ENCODE results near the gene RHOT2. TPM values are rescaled to one million over a fixed set of nuclear protein-coding genes. Genes with fewer than 3 reads are reported as not detected.
A peak's percentile ranks its signal among the peaks of the same experiment; 100 is the strongest.
"Not testable (repeated sequence)": the region's sequence is repeated elsewhere in the genome, so short reads cannot be mapped to it uniquely, and the experiment has no call there.

Gene RHOT2
- polyA plus RNA-seq, 1 donor = 105 TPM

- Histone ChIP-seq H3K27ac (ENCODE audit: low read length) (no peak overlapping the region), H3K4me1 (ENCODE audit: control insufficient read depth, insufficient read depth, low read length) (peaks cover 32% of the 10 kb centered on the region), H3K9me3 (ENCODE audit: control insufficient read depth, low read depth, low read length) (peaks cover 12% of the 10 kb centered on the region), H3K36me3 (ENCODE audit: control insufficient read depth, insufficient read depth, low read length) (peaks cover 38% of the 10 kb centered on the region), H3K27me3 (ENCODE audit: control insufficient read depth, insufficient read depth, low read length) (no peaks in the 10 kb centered on the region), H3K4me3 (ENCODE audit: low read length) (peak overlapping the region; percentile 60)
- no peak for DNase-seq
- WGBS (ENCODE audit: insufficient coverage, low lambda C conversion rate) = no CpG with 5 or more reads among the region's 57 CpGs
Measured at GRCh38 chr16:683396-684070, 15.6 kb downstream of the RHOT2 start.

- peak within 1 kb of the TSS; percentile 47 for H3K27ac ChIP-seq (ENCODE audit: low read length)
- H3K4me1 ChIP-seq (ENCODE audit: control insufficient read depth, insufficient read depth, low read length) = peaks cover 32% of the 10 kb centered on the region
- peaks cover 38% of the 10 kb centered on the region for H3K36me3 ChIP-seq (ENCODE audit: control insufficient read depth, insufficient read depth, low read length)
- WGBS (ENCODE audit: insufficient coverage, low lambda C conversion rate) = no CpG with 5 or more reads among the region's 91 CpGs
- peak; percentile 95 to 96 for DNase-seq
- H3K9me3 ChIP-seq (ENCODE audit: control insufficient read depth, low read depth, low read length) = peaks cover 12% of the 10 kb centered on the region
- H3K27me3 ChIP-seq (ENCODE audit: control insufficient read depth, insufficient read depth, low read length) = no peaks in the 10 kb centered on the region
- peak within 1 kb of the TSS; percentile 60 for H3K4me3 ChIP-seq (ENCODE audit: low read length)
Measured at GRCh38 chr16:684071-684794, 16.3 kb downstream of the RHOT2 start, which contains the start of gene JMJD8. Gene JMJD8 (minus strand): TSS chr16:684334. CDS start chr16:684319, 15 bp downstream.

- peaks cover 38% of the 10 kb centered on the region for H3K36me3 ChIP-seq (ENCODE audit: control insufficient read depth, insufficient read depth, low read length)
- no peak for DNase-seq
- no peak overlapping the region for H3K4me3 ChIP-seq (ENCODE audit: low read length)
- H3K27ac ChIP-seq (ENCODE audit: low read length) = no peak overlapping the region
- no peaks in the 10 kb centered on the region for H3K27me3 ChIP-seq (ENCODE audit: control insufficient read depth, insufficient read depth, low read length)
- peaks cover 37% of the 10 kb centered on the region for H3K4me1 ChIP-seq (ENCODE audit: control insufficient read depth, insufficient read depth, low read length)
- H3K9me3 ChIP-seq (ENCODE audit: control insufficient read depth, low read depth, low read length) = peaks cover 12% of the 10 kb centered on the region
- WGBS (ENCODE audit: insufficient coverage, low lambda C conversion rate) = no CpG with 5 or more reads among the region's 61 CpGs
Measured at GRCh38 chr16:684961-685696, 17.2 kb downstream of the RHOT2 start.

- no CpG with 5 or more reads among the region's 10 CpGs for WGBS (ENCODE audit: insufficient coverage, low lambda C conversion rate)
- Histone ChIP-seq H3K27me3 (ENCODE audit: control insufficient read depth, insufficient read depth, low read length) (peaks cover under 1% of the 10 kb centered on the region), H3K9me3 (ENCODE audit: control insufficient read depth, low read depth, low read length) (peaks cover 12% of the 10 kb centered on the region), H3K27ac (ENCODE audit: low read length) (no peak overlapping the region), H3K36me3 (ENCODE audit: control insufficient read depth, insufficient read depth, low read length) (peaks cover 38% of the 10 kb centered on the region), H3K4me3 (ENCODE audit: low read length) (no peak overlapping the region), H3K4me1 (ENCODE audit: control insufficient read depth, insufficient read depth, low read length) (peaks cover 36% of the 10 kb centered on the region)
- no peak for DNase-seq
Measured at GRCh38 chr16:685967-686366, 18.0 kb downstream of the RHOT2 start.

GRCh38 chr16:686459-687260 lies 18.7 kb downstream of the RHOT2 start:
- H3K9me3 ChIP-seq (ENCODE audit: control insufficient read depth, low read depth, low read length) = peaks cover 12% of the 10 kb centered on the region
- DNase-seq = no peak
- H3K36me3 ChIP-seq (ENCODE audit: control insufficient read depth, insufficient read depth, low read length) = peaks cover 37% of the 10 kb centered on the region
- no CpG with 5 or more reads among the region's 51 CpGs for WGBS (ENCODE audit: insufficient coverage, low lambda C conversion rate)
- peaks cover 29% of the 10 kb centered on the region for H3K4me1 ChIP-seq (ENCODE audit: control insufficient read depth, insufficient read depth, low read length)
- H3K27me3 ChIP-seq (ENCODE audit: control insufficient read depth, insufficient read depth, low read length) = peaks cover 4% of the 10 kb centered on the region
- no peak overlapping the region for H3K27ac ChIP-seq (ENCODE audit: low read length)
- H3K4me3 ChIP-seq (ENCODE audit: low read length) = no peak overlapping the region

GRCh38 chr16:687499-687898 lies 19.6 kb downstream of the RHOT2 start:
- H3K4me1 ChIP-seq (ENCODE audit: control insufficient read depth, insufficient read depth, low read length) = peaks cover 22% of the 10 kb centered on the region
- H3K36me3 ChIP-seq (ENCODE audit: control insufficient read depth, insufficient read depth, low read length) = peaks cover 29% of the 10 kb centered on the region
- WGBS (ENCODE audit: insufficient coverage, low lambda C conversion rate) = no CpG with 5 or more reads among the region's 19 CpGs
- no peak overlapping the region for H3K4me3 ChIP-seq (ENCODE audit: low read length)
- peaks cover 12% of the 10 kb centered on the region for H3K9me3 ChIP-seq (ENCODE audit: control insufficient read depth, low read depth, low read length)
- no peak overlapping the region for H3K27ac ChIP-seq (ENCODE audit: low read length)
- peaks cover 12% of the 10 kb centered on the region for H3K27me3 ChIP-seq (ENCODE audit: control insufficient read depth, insufficient read depth, low read length)
- no peak for DNase-seq

- Histone ChIP-seq H3K27ac (ENCODE audit: low read length) (no peak overlapping the region), H3K4me3 (ENCODE audit: low read length) (peak overlapping the region; percentile 71), H3K4me1 (ENCODE audit: control insufficient read depth, insufficient read depth, low read length) (peaks cover 13% of the 10 kb centered on the region), H3K36me3 (ENCODE audit: control insufficient read depth, insufficient read depth, low read length) (peaks cover 19% of the 10 kb centered on the region), H3K9me3 (ENCODE audit: control insufficient read depth, low read depth, low read length) (peaks cover 19% of the 10 kb centered on the region), H3K27me3 (ENCODE audit: control insufficient read depth, insufficient read depth, low read length) (peaks cover 29% of the 10 kb centered on the region)
- no peak for DNase-seq
- no CpG with 5 or more reads among the region's 26 CpGs for WGBS (ENCODE audit: insufficient coverage, low lambda C conversion rate)
Measured at GRCh38 chr16:689175-689897, 21.4 kb downstream of the RHOT2 start.

GRCh38 chr16:691242-691641 lies 23.3 kb downstream of the RHOT2 start:
- H3K4me1 ChIP-seq (ENCODE audit: control insufficient read depth, insufficient read depth, low read length) = peaks cover 21% of the 10 kb centered on the region

GRCh38 chr16:692356-693108 lies 24.6 kb downstream of the RHOT2 start:
- no peak for DNase-seq
- Histone ChIP-seq H3K27ac (ENCODE audit: low read length) (no peak overlapping the region), H3K27me3 (ENCODE audit: control insufficient read depth, insufficient read depth, low read length) (peaks cover 57% of the 10 kb centered on the region), H3K4me1 (ENCODE audit: control insufficient read depth, insufficient read depth, low read length) (peaks cover 21% of the 10 kb centered on the region), H3K36me3 (ENCODE audit: control insufficient read depth, insufficient read depth, low read length) (peaks cover 5% of the 10 kb centered on the region), H3K9me3 (ENCODE audit: control insufficient read depth, low read depth, low read length) (peaks cover 18% of the 10 kb centered on the region), H3K4me3 (ENCODE audit: low read length) (no peak overlapping the region)
- WGBS (ENCODE audit: insufficient coverage, low lambda C conversion rate) = 63% methylated on average over 5 of the region's 10 CpGs

More at GRCh38 chr16:691242-691641, 23.3 kb downstream of the RHOT2 start:
- peaks cover 47% of the 10 kb centered on the region for H3K27me3 ChIP-seq (ENCODE audit: control insufficient read depth, insufficient read depth, low read length)
- H3K36me3 ChIP-seq (ENCODE audit: control insufficient read depth, insufficient read depth, low read length) = peaks cover 13% of the 10 kb centered on the region
- H3K9me3 ChIP-seq (ENCODE audit: control insufficient read depth, low read depth, low read length) = peaks cover 24% of the 10 kb centered on the region
- not testable (repeated sequence) for H3K27ac ChIP-seq (ENCODE audit: low read length); H3K4me3 ChIP-seq (ENCODE audit: low read length); DNase-seq
- no CpG with 5 or more reads among the region's 16 CpGs for WGBS (ENCODE audit: insufficient coverage, low lambda C conversion rate)
